AG09319 (cell line): Measurements from ENCODE around the gene LTN1.

Experiments used
- DNase-seq: peaks from one replicate; pipeline ENCODE4 v3.0.0-alpha.2; 2010; ENCODE audit warnings: low read depth; ENCODE audit errors: extremely low read depth
- CTCF ChIP-seq: IDR thresholded peaks from 2 replicates; pipeline ENCODE4 v1.5.1; 2011; ENCODE audit warnings: low read depth, mild to moderate bottlenecking, inconsistent platforms, low read length, moderate library complexity

The LTN1 gene

GRCh38 chr21:28906841-28907240 lies 85.8 kb downstream of the LTN1 start:
- DNase-seq = no peak
- TF ChIP-seq CTCF = no peak

GRCh38 chr21:28906236-28906635 lies 86.4 kb downstream of the LTN1 start:
- TF ChIP-seq CTCF = no peak
- no peak for DNase-seq

GRCh38 chr21:28904961-28905435 lies 87.7 kb downstream of the LTN1 start:
- no peak for DNase-seq
- TF ChIP-seq CTCF = no peak

GRCh38 chr21:28903448-28903847 lies 89.2 kb downstream of the LTN1 start:
- TF ChIP-seq CTCF = no peak
- no peak for DNase-seq

GRCh38 chr21:28900481-28900880 lies 92.2 kb downstream of the LTN1 start:
- TF ChIP-seq CTCF = no peak
- DNase-seq = no peak

GRCh38 chr21:28899744-28900143 lies 92.9 kb downstream of the LTN1 start:
- TF ChIP-seq CTCF = no peak
- no peak for DNase-seq

GRCh38 chr21:28899220-28899619 lies 93.5 kb downstream of the LTN1 start:
- no peak for TF ChIP-seq CTCF
- DNase-seq = no peak
